A549 (cell line): ENCODE measurements around the gene BTG1.

Experiments
- CBX8 ChIP-seq: fragments of 200-600 bp; sonication (generic); IDR thresholded peaks from 2 replicates; pipeline ENCODE4 v1.6.1; 2016
- CHD4 ChIP-seq: fragments of 200-600 bp; sonication (generic); IDR thresholded peaks from 2 replicates; pipeline ENCODE4 v1.6.1; 2016; ENCODE audit warnings: antibody characterized with exemption, mild to moderate bottlenecking, borderline replicate concordance
- FOSL2 ChIP-seq, 2 experiments: fragments of 450-650 bp in 1 of 2; fragments of >200 bp in 1 of 2; sonication (Bioruptor Twin) in 1 of 2; formaldehyde crosslinking; IDR thresholded peaks; 2 replicates each; pipeline versions ENCODE4 v1.5.0 to v1.6.1; 2016 to 2020; ENCODE audit warnings: mild to moderate bottlenecking in 1 of 2, moderate library complexity in 1 of 2
- PHF8 ChIP-seq: fragments of 200-600 bp; sonication (generic); IDR thresholded peaks from 2 replicates; pipeline ENCODE4 v1.6.1; 2016; ENCODE audit warnings: low read depth, mild to moderate bottlenecking, antibody characterized with exemption, moderate library complexity, borderline replicate concordance
- POLR2A ChIP-seq: IDR thresholded peaks from 2 replicates; pipeline ENCODE4 v1.6.1; 2012; ENCODE audit warnings: mild to moderate bottlenecking, low read length
- POLR2AphosphoS2 ChIP-seq: conservative IDR thresholded peaks from 2 replicates; pipeline ENCODE4 v1.6.1; 2012; ENCODE audit warnings: low read length, improper control_type of control experiment, inconsistent platforms
- SMC3 ChIP-seq: fragments of >200 bp; sonication (Bioruptor Twin); formaldehyde crosslinking; IDR thresholded peaks from 3 replicates; pipeline ENCODE4 v1.6.1; 2018; ENCODE audit warnings: inconsistent platforms
- TP53 ChIP-seq: fragments of 250-450 bp; sonication (Bioruptor Pico); IDR thresholded peaks from 2 replicates; pipeline ENCODE4 v1.5.0; 2021; ENCODE audit warnings: mild to moderate bottlenecking, moderate library complexity
- TF ChIP-seq, protein P1 (sequence below): IDR thresholded peaks from 2 replicates; pipeline ENCODE4 v1.6.1; 2012
- TF ChIP-seq, protein P2 (sequence below): IDR thresholded peaks from 2 replicates; pipeline ENCODE4 v1.6.1; 2012
- TF ChIP-seq, protein P3 (sequence below): fragments of 200-600 bp; sonication (generic); IDR thresholded peaks from 2 replicates; pipeline ENCODE4 v1.6.1; 2016; ENCODE audit warnings: antibody characterized with exemption, mild to moderate bottlenecking, moderate library complexity
- TF ChIP-seq, protein P4 (sequence below): fragments of >200 bp; sonication (Bioruptor Twin); formaldehyde crosslinking; IDR thresholded peaks from 3 replicates; pipeline ENCODE4 v1.5.1; 2016

- TF ChIP-seq, protein P1, sequence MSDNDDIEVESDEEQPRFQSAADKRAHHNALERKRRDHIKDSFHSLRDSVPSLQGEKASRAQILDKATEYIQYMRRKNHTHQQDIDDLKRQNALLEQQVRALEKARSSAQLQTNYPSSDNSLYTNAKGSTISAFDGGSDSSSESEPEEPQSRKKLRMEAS, result no peak
- no peak for TF ChIP-seq SMC3
- no peak for TF ChIP-seq POLR2A
- no peak for TF ChIP-seq PHF8
- TF ChIP-seq, protein P2, sequence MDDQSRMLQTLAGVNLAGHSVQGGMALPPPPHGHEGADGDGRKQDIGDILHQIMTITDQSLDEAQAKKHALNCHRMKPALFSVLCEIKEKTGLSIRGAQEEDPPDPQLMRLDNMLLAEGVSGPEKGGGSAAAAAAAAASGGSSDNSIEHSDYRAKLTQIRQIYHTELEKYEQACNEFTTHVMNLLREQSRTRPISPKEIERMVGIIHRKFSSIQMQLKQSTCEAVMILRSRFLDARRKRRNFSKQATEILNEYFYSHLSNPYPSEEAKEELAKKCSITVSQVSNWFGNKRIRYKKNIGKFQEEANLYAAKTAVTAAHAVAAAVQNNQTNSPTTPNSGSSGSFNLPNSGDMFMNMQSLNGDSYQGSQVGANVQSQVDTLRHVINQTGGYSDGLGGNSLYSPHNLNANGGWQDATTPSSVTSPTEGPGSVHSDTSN, result no peak
- TF ChIP-seq TP53 (CRISPR knock-in tag), result no peak
- no peak for TF ChIP-seq CBX8
- TF ChIP-seq, protein P3, sequence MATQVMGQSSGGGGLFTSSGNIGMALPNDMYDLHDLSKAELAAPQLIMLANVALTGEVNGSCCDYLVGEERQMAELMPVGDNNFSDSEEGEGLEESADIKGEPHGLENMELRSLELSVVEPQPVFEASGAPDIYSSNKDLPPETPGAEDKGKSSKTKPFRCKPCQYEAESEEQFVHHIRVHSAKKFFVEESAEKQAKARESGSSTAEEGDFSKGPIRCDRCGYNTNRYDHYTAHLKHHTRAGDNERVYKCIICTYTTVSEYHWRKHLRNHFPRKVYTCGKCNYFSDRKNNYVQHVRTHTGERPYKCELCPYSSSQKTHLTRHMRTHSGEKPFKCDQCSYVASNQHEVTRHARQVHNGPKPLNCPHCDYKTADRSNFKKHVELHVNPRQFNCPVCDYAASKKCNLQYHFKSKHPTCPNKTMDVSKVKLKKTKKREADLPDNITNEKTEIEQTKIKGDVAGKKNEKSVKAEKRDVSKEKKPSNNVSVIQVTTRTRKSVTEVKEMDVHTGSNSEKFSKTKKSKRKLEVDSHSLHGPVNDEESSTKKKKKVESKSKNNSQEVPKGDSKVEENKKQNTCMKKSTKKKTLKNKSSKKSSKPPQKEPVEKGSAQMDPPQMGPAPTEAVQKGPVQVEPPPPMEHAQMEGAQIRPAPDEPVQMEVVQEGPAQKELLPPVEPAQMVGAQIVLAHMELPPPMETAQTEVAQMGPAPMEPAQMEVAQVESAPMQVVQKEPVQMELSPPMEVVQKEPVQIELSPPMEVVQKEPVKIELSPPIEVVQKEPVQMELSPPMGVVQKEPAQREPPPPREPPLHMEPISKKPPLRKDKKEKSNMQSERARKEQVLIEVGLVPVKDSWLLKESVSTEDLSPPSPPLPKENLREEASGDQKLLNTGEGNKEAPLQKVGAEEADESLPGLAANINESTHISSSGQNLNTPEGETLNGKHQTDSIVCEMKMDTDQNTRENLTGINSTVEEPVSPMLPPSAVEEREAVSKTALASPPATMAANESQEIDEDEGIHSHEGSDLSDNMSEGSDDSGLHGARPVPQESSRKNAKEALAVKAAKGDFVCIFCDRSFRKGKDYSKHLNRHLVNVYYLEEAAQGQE, result no peak
- no peak for TF ChIP-seq CHD4
- TF ChIP-seq, protein P4, sequence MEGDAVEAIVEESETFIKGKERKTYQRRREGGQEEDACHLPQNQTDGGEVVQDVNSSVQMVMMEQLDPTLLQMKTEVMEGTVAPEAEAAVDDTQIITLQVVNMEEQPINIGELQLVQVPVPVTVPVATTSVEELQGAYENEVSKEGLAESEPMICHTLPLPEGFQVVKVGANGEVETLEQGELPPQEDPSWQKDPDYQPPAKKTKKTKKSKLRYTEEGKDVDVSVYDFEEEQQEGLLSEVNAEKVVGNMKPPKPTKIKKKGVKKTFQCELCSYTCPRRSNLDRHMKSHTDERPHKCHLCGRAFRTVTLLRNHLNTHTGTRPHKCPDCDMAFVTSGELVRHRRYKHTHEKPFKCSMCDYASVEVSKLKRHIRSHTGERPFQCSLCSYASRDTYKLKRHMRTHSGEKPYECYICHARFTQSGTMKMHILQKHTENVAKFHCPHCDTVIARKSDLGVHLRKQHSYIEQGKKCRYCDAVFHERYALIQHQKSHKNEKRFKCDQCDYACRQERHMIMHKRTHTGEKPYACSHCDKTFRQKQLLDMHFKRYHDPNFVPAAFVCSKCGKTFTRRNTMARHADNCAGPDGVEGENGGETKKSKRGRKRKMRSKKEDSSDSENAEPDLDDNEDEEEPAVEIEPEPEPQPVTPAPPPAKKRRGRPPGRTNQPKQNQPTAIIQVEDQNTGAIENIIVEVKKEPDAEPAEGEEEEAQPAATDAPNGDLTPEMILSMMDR, result no peak
- no peak for TF ChIP-seq FOSL2 (IDR thresholded peaks at IDR 0.05)
- no peak for TF ChIP-seq FOSL2 (CRISPR knock-in tag; IDR thresholded peaks at IDR 0.05)
- no peak; the same call in 1 of the 2 replicates for TF ChIP-seq POLR2AphosphoS2
Measured at GRCh38 chr12:92142251-92142926, 3.3 kb downstream of the BTG1 start.
